DND-41 (cell line): ENCODE results near the gene AP5B1.

Experiments
- ATAC-seq: fragments of 200-7000 bp; cut with Tn5 transposase; 3 replicates; pipeline ENCODE4 v1.9.1; 2021; ENCODE audit warnings: low read depth; ENCODE audit not compliant: insufficient read depth
- DNase-seq: peaks from one replicate; pipeline ENCODE4 v3.0.0-alpha.2; 2020
- H2AFZ ChIP-seq: 2 replicates; pipeline ENCODE4 v1.6.0; 2012; ENCODE audit warnings: low read depth, low read length
- H3K27ac ChIP-seq: 2 replicates; pipeline ENCODE4 v1.5.1; 2012; ENCODE audit warnings: low read length, inconsistent platforms
- H3K27me3 ChIP-seq: fragments of 200-600 bp; sonication (generic); 2 replicates; pipeline ENCODE4 v1.6.0; 2012; ENCODE audit warnings: low read length, mild to moderate bottlenecking, inconsistent platforms; ENCODE audit not compliant: insufficient read depth, poor library complexity
- H3K36me3 ChIP-seq: 2 replicates; pipeline ENCODE4 v1.5.1; 2012; ENCODE audit warnings: low read length, inconsistent platforms; ENCODE audit not compliant: insufficient read depth
- H3K4me1 ChIP-seq: 2 replicates; pipeline ENCODE4 v1.5.1; 2012; ENCODE audit warnings: mild to moderate bottlenecking, low read length; ENCODE audit not compliant: insufficient read depth
- H3K4me2 ChIP-seq: 2 replicates; pipeline ENCODE4 v1.6.0; 2012; ENCODE audit warnings: mild to moderate bottlenecking, moderate library complexity, low read length, inconsistent platforms; ENCODE audit not compliant: insufficient read depth
- H3K4me3 ChIP-seq, 2 experiments: fragments of 200-600 bp in 1 of 2; shearing (Covaris generic) in 1 of 2; 2 replicates each; pipeline ENCODE4 v1.5.1; 2012 to 2016; ENCODE audit warnings: inconsistent platforms in 2 of 2, low read length in 2 of 2, mild to moderate bottlenecking in 2 of 2, low read depth in 1 of 2, moderate library complexity in 1 of 2
- H3K79me2 ChIP-seq: 2 replicates; pipeline ENCODE4 v1.6.0; 2012; ENCODE audit warnings: low read length, inconsistent platforms; ENCODE audit not compliant: insufficient read depth
- H3K9ac ChIP-seq: 2 replicates; pipeline ENCODE4 v1.6.0; 2012; ENCODE audit warnings: low read depth, mild to moderate bottlenecking, inconsistent platforms, low read length, moderate library complexity
- H3K9me3 ChIP-seq: 2 replicates; pipeline ENCODE4 v1.5.1; 2012; ENCODE audit warnings: low read length, moderate library complexity, mild to moderate bottlenecking, inconsistent platforms; ENCODE audit not compliant: insufficient read depth, severe bottlenecking
- H4K20me1 ChIP-seq: 2 replicates; pipeline ENCODE4 v1.6.0; 2012; ENCODE audit warnings: low read length; ENCODE audit not compliant: insufficient read depth
- CTCF ChIP-seq: IDR thresholded peaks from 2 replicates; pipeline ENCODE4 v1.5.1; 2012; ENCODE audit warnings: borderline replicate concordance, low read length, moderate library complexity, mild to moderate bottlenecking; ENCODE audit not compliant: poor library complexity, severe bottlenecking; ENCODE audit errors: extremely low read depth
- EZH2 ChIP-seq: IDR thresholded peaks from 3 replicates; pipeline ENCODE4 v1.6.1; 2012; ENCODE audit warnings: borderline replicate concordance, low read depth, mild to moderate bottlenecking, moderate library complexity, low read length, inconsistent platforms; ENCODE audit not compliant: severe bottlenecking

Gene AP5B1

GRCh38 chr11:65822776-65823528, 42.2 kb upstream of the AP5B1 start:
- TF ChIP-seq CTCF (no peak), EZH2 (no peak)
- Histone ChIP-seq H3K4me1 (peaks cover 4% of the 10 kb centered on the region), H2AFZ (no peak overlapping the region), H3K79me2 (no peaks in the 10 kb centered on the region), H4K20me1 (no peaks in the 10 kb centered on the region), H3K27me3 (no peaks in the 10 kb centered on the region), H3K27ac (no peak overlapping the region), H3K36me3 (no peaks in the 10 kb centered on the region), H3K4me2 (no peak overlapping the region), H3K9me3 (no peaks in the 10 kb centered on the region), H3K9ac (no peak overlapping the region), H3K4me3 (no peak overlapping the region)
- no peak for ATAC-seq
- DNase-seq: no peak

- Histone ChIP-seq H3K36me3 (no peaks in the 10 kb centered on the region), H3K9me3 (no peaks in the 10 kb centered on the region), H3K4me2 (no peak overlapping the region), H3K27me3 (no peaks in the 10 kb centered on the region), H3K9ac (no peak overlapping the region), H4K20me1 (no peaks in the 10 kb centered on the region), H3K4me3 (no peak overlapping the region), H3K4me1 (peaks cover 19% of the 10 kb centered on the region), H2AFZ (no peak overlapping the region), H3K27ac (no peak overlapping the region), H3K79me2 (peaks cover 10% of the 10 kb centered on the region; the same call in 1 of the 2 replicates)
- DNase-seq: no peak
- ATAC-seq: no peak
- TF ChIP-seq CTCF (no peak), EZH2 (no peak)
These were observed 40.3 kb upstream of the AP5B1 start for GRCh38 chr11:65821107-65821506.

- no peaks in the 10 kb centered on the region for H3K9me3 ChIP-seq
- H3K4me2 ChIP-seq: peak overlapping the region; percentile 75
- H3K36me3 ChIP-seq: no peaks in the 10 kb centered on the region
- DNase-seq: peak; percentile 90
- H3K9ac ChIP-seq: peak overlapping the region; percentile 79
- H3K27ac ChIP-seq: peak overlapping the region; percentile 68
- H3K4me3 ChIP-seq: peak overlapping the region; percentile 28 to 82
- H3K4me1 ChIP-seq: peaks cover 19% of the 10 kb centered on the region
- peak; percentile 93 for ATAC-seq
- no peaks in the 10 kb centered on the region for H4K20me1 ChIP-seq
- peaks cover 10% of the 10 kb centered on the region; the same call in 1 of the 2 replicates for H3K79me2 ChIP-seq
- TF ChIP-seq EZH2: no peak
- TF ChIP-seq CTCF: peak; percentile 95
- peak overlapping the region; percentile 95 for H2AFZ ChIP-seq
- no peaks in the 10 kb centered on the region for H3K27me3 ChIP-seq
These were observed 37.3 kb upstream of the AP5B1 start for GRCh38 chr11:65817835-65818680.
